ENCODE measurements around the gene TREH. TPM values are rescaled to one million over a fixed set of nuclear protein-coding genes. Genes with fewer than 3 reads are reported as not detected.
"Not testable (repeated sequence)": the region's sequence is repeated elsewhere in the genome, so short reads cannot be mapped to it uniquely, and the experiment has no call there.

TREH gene, protein sequence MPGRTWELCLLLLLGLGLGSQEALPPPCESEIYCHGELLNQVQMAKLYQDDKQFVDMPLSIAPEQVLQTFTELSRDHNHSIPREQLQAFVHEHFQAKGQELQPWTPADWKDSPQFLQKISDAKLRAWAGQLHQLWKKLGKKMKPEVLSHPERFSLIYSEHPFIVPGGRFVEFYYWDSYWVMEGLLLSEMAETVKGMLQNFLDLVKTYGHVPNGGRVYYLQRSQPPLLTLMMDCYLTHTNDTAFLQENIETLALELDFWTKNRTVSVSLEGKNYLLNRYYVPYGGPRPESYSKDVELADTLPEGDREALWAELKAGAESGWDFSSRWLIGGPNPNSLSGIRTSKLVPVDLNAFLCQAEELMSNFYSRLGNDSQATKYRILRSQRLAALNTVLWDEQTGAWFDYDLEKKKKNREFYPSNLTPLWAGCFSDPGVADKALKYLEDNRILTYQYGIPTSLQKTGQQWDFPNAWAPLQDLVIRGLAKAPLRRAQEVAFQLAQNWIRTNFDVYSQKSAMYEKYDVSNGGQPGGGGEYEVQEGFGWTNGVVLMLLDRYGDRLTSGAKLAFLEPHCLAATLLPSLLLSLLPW
- not detected in 2 replicates for total RNA-seq

DNA sequence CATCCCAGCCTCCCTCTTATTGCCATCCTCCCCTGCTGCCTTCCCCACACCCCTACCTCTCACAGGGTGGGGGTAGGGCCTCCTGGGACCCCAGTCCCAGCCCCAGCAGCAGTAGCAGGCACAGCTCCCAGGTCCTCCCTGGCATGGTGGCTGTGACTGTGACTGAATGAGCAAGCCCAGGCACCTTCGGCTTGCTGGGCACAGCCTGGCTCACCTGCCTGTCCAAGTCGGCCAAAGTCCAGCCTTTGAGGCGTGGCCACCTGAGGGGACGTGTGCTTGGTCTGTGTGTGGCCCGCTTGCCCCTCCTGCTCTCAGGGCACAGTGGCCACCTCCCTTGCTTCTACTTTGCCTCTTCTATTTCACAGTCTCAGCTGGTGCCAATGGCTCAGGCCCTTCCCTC, at the start of gene TREH:
TREH (minus strand) TSS at position 168 of the 400 bp plus-strand sequence; CDS start at position 145, 23 bp downstream.
- H3K27me3 ChIP-seq (ENCODE audit: control insufficient read depth, insufficient read depth, low read length) = no peaks in the 10 kb centered on the region
- FAIRE-seq (no peak), DNase-seq (ENCODE audit: low read depth) (no peak)
- no peak within 1 kb of the TSS for H3K4me3 ChIP-seq (ENCODE audit: low read depth, low read length)
- TF ChIP-seq, protein P1, sequence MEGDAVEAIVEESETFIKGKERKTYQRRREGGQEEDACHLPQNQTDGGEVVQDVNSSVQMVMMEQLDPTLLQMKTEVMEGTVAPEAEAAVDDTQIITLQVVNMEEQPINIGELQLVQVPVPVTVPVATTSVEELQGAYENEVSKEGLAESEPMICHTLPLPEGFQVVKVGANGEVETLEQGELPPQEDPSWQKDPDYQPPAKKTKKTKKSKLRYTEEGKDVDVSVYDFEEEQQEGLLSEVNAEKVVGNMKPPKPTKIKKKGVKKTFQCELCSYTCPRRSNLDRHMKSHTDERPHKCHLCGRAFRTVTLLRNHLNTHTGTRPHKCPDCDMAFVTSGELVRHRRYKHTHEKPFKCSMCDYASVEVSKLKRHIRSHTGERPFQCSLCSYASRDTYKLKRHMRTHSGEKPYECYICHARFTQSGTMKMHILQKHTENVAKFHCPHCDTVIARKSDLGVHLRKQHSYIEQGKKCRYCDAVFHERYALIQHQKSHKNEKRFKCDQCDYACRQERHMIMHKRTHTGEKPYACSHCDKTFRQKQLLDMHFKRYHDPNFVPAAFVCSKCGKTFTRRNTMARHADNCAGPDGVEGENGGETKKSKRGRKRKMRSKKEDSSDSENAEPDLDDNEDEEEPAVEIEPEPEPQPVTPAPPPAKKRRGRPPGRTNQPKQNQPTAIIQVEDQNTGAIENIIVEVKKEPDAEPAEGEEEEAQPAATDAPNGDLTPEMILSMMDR (IDR thresholded peaks at IDR 0.05; ENCODE audit: insufficient read depth, low read length, severe bottlenecking) = no peak
- H3K36me3 ChIP-seq (ENCODE audit: control insufficient read depth, insufficient read depth, low read length) = no peaks in the 10 kb centered on the region

DNA sequence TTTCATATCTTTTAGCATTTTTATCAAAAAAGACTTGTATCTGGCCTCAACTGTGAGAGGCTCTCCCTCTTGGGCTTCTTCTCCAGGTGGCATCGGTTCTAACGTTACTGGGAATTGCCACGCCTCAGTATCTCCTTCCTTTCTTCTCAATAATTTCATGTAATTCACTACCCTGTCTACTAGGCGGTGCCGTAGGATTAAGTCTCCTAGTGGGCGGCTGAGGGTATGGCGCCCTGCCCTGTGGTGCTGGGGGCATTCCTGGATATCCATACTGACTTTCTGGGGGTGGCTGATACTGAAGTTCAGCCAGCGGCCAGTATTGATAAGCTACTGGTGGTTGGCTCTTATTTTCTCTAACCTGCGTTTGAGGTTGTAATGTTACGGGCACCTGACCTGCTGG, 48.7 kb upstream of the TREH start:
- not testable (repeated sequence) for H3K27me3 ChIP-seq (ENCODE audit: control insufficient read depth, insufficient read depth, low read length); DNase-seq (ENCODE audit: low read depth)

DNA sequence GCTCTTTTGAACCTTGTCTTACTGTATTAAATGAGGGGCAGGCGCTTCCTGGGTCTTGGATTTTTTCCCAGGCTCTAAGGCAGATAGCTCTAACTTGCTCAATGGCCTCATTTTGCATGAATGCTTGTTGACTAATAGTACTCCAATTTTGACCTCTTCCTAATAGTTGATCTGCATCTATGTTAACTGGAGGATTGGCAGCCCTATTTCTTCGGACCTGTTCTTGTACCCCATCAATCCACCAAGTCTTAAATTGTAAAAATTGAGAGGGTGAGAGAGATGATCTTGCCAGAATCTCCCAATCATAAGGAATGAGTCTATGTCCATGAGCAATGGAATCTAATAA, 48.2 kb upstream of the TREH start:
- not testable (repeated sequence) for H3K4me3 ChIP-seq (ENCODE audit: low read depth, low read length); DNase-seq (ENCODE audit: low read depth); H3K27me3 ChIP-seq (ENCODE audit: control insufficient read depth, insufficient read depth, low read length); H3K36me3 ChIP-seq (ENCODE audit: control insufficient read depth, insufficient read depth, low read length); FAIRE-seq

More for the DNA sequence above, 48.7 kb upstream of the TREH start:
- H3K4me3 ChIP-seq (ENCODE audit: low read depth, low read length); FAIRE-seq; H3K36me3 ChIP-seq (ENCODE audit: control insufficient read depth, insufficient read depth, low read length): not testable (repeated sequence)

DNA sequence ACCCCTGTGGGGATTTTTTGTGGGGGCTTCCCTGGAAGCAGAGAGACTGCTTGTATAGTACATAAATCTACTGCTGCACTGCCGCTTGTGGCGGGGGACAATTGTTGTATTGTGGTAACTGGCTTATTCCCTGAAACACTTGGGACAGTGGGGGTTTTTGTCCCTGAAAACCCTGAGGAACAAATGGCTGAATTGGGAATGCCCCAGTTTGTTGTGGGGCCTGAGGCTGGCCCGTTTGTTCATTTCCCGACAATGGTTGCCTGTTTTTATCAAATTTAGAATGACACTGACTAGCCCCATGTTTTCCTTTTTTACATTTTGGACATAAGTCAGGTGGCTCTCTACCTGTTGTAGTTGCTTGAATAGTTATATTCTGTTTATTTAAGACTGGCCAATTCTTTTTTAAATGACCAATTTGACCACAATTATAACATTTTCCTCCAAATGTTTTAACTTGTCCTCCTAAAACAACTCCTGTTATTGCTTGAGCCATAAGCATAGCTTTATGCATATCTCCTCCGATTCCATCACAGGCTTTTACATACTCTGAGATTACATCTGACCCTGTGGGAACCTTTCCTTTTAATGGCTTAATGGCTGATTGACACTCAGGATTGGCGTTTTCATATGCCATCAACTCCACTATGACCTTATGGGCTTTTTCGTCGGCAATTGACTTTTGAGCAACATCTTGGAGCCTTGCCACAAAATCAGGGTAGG, 47.7 kb upstream of the TREH start:
- not testable (repeated sequence) for DNase-seq (ENCODE audit: low read depth); H3K27me3 ChIP-seq (ENCODE audit: control insufficient read depth, insufficient read depth, low read length); FAIRE-seq; H3K36me3 ChIP-seq (ENCODE audit: control insufficient read depth, insufficient read depth, low read length); H3K4me3 ChIP-seq (ENCODE audit: low read depth, low read length)

DNA sequence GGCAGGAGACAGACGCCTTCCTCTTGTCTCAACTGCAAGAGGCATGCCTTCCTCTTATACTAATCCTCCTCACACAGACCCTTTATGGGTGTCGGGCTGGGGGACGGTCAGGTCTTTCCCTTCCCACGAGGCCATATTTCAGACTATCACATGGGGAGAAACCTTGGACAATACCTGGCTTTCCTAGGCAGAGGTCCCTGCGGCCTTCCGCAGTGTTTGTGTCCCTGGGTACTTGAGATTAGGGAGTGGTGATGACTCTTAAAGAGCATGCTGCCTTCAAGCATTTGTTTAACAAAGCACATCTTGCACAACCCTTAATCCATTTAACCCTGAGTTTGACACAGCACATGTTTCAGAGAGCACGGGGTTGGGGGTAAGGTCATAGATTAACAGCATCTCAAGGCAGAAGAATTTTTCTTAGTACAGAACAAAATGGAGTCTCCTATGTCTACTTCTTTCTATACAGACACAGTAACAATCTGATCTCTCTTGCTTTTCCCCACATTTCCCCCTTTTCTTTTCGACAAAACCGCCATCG, 42.1 kb upstream of the TREH start:
- H3K36me3 ChIP-seq (ENCODE audit: control insufficient read depth, insufficient read depth, low read length); H3K27me3 ChIP-seq (ENCODE audit: control insufficient read depth, insufficient read depth, low read length); H3K4me3 ChIP-seq (ENCODE audit: low read depth, low read length); DNase-seq (ENCODE audit: low read depth); FAIRE-seq: not testable (repeated sequence)

DNA sequence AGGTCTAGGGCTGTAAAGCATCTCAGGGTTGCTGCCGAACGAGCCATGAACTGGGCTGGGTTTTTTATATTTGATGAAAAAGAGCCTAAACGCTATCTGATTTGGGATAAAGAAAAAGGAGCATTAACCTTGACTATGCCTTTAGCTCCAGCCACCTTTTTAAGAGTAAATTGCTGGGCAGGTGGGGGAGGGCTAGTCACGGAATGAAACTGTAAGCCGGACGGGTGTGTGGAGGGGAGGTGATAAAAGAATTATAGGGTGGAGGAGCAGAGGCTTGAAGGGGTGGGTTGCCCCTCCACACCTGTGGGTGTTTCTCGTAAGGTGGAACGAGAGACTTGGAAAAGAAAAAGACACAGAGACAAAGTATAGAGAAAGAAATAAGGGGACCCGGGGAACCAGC, 41.3 kb upstream of the TREH start:
- not testable (repeated sequence) for H3K27me3 ChIP-seq (ENCODE audit: control insufficient read depth, insufficient read depth, low read length); DNase-seq (ENCODE audit: low read depth); H3K4me3 ChIP-seq (ENCODE audit: low read depth, low read length); H3K36me3 ChIP-seq (ENCODE audit: control insufficient read depth, insufficient read depth, low read length); FAIRE-seq

DNA sequence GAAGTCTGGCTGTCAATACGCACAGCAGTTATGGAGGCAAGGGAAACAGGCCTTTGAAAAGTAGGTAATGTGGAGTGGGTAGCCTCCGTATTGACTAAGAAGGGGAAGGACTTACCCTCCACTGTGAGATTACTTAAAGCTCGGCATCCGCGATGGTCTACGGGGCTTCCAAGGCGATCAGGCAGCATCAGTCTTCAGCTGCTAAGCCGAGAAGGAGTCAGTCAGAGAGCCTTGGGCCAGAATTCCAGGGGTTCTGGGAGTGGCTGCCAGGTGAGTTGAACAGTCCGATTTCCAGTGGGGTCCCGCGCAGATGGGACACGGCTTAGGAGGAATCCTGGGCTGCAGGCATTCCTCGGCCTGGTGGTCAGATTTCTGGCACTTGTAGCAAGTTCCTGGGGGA, 40.6 kb upstream of the TREH start:
- not testable (repeated sequence) for FAIRE-seq; H3K4me3 ChIP-seq (ENCODE audit: low read depth, low read length); H3K36me3 ChIP-seq (ENCODE audit: control insufficient read depth, insufficient read depth, low read length); DNase-seq (ENCODE audit: low read depth); H3K27me3 ChIP-seq (ENCODE audit: control insufficient read depth, insufficient read depth, low read length)

DNA sequence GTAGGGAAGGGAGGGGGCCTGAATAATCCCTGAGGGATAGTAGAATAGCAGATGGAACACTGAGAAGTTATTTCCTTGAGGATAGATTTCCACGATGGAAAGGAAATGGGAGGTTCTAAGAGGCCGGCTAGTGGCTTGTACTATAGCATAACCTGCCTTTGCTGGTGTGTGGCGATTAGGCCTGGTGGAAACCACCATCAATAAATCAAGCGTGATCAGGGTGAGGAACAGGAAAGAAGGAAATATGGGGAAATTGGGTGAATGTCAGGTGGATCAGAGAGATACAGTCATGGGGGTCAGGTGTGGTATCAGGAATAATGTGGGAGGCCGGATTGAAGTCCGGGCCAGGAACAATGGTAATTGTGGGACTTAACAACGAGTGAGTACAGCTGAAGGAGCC, 39.1 kb upstream of the TREH start:
- not testable (repeated sequence) for DNase-seq (ENCODE audit: low read depth); H3K27me3 ChIP-seq (ENCODE audit: control insufficient read depth, insufficient read depth, low read length); H3K4me3 ChIP-seq (ENCODE audit: low read depth, low read length); H3K36me3 ChIP-seq (ENCODE audit: control insufficient read depth, insufficient read depth, low read length); FAIRE-seq

DNA sequence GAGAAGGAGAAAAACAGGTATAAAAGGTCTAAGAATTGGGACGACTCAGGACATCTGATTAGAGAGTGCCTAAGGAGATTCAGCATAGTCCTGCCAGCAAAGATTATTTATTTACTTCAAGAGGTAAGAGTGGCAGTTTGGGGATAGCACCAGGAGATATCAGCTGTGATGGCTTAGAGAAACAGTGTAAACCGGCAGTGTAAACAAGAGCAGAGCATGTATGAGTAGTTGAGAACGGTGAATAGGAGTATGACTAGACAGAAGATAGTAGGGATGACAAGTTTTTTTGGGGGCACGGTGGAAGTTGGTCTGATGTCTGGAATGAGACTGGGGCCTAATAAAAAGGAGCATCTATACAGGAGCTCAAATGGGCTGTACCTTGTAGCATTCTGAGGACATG, 38.3 kb upstream of the TREH start:
- not testable (repeated sequence) for H3K36me3 ChIP-seq (ENCODE audit: control insufficient read depth, insufficient read depth, low read length); DNase-seq (ENCODE audit: low read depth); H3K27me3 ChIP-seq (ENCODE audit: control insufficient read depth, insufficient read depth, low read length); H3K4me3 ChIP-seq (ENCODE audit: low read depth, low read length); FAIRE-seq

DNA sequence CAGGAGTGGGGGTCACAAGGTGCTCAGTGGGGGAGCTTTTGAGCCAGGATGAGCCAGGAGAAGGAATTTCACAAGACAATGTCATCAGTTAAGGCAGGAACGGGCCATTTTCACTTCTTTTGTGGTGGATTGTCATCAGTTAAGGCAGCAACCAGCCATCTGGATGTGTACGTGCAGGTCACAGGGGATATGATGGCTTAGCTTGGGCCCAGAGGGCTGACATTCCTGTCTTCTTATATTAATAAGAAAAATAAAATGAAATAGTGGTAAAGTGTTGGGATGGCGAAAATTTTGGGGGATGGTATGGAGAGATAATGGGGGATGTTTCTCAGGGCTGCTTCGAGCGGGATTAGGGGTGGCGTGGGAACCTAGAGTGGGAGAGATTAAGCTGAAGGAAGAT, 37.8 kb upstream of the TREH start:
- not testable (repeated sequence) for FAIRE-seq; H3K36me3 ChIP-seq (ENCODE audit: control insufficient read depth, insufficient read depth, low read length); H3K27me3 ChIP-seq (ENCODE audit: control insufficient read depth, insufficient read depth, low read length); DNase-seq (ENCODE audit: low read depth); H3K4me3 ChIP-seq (ENCODE audit: low read depth, low read length)

Measured in bronchial epithelial cell (primary cell).